GM12878 (cell line): Measurements from ENCODE around the gene SLC16A10. TPM values are rescaled to one million over a fixed set of nuclear protein-coding genes. Genes with fewer than 3 reads are reported as not detected.

Source experiments
- BCL11A ChIP-seq: IDR thresholded peaks from 2 replicates; pipeline ENCODE4 v1.6.1; 2011; ENCODE audit warnings: low read depth, low read length
- BHLHE40 ChIP-seq, 2 experiments: fragments of 450-650 bp in 1 of 2; IDR thresholded peaks; 2 replicates each; pipeline ENCODE4 v1.6.1; 2011 to 2017; ENCODE audit warnings: low read depth in 2 of 2, borderline replicate concordance in 1 of 2, improper control_type of control experiment in 1 of 2, low read length in 1 of 2, mild to moderate bottlenecking in 1 of 2
- DPF2 ChIP-seq: fragments of 450-650 bp; IDR thresholded peaks from 2 replicates; pipeline ENCODE4 v1.6.1; 2017; ENCODE audit warnings: mild to moderate bottlenecking
- E2F8 ChIP-seq: fragments of 450-650 bp; IDR thresholded peaks from 2 replicates; pipeline ENCODE4 v1.6.1; 2018; ENCODE audit warnings: mild to moderate bottlenecking, low read depth, moderate library complexity; ENCODE audit not compliant: partially characterized antibody
- ESRRA ChIP-seq: IDR thresholded peaks from 2 replicates; pipeline ENCODE4 v1.6.1; 2012; ENCODE audit warnings: mild to moderate bottlenecking, low read length, improper control_type of control experiment
- FOXK2 ChIP-seq: fragments of 450-650 bp; IDR thresholded peaks from 2 replicates; pipeline ENCODE4 v1.6.1; 2017; ENCODE audit warnings: mild to moderate bottlenecking, moderate library complexity
- GATAD2B ChIP-seq: fragments of 450-650 bp; conservative IDR thresholded peaks from 2 replicates; pipeline ENCODE4 v1.6.1; 2017; ENCODE audit warnings: low read depth, mild to moderate bottlenecking, moderate library complexity
- IRF4 ChIP-seq: IDR thresholded peaks from 2 replicates; pipeline ENCODE4 v1.6.1; 2011; ENCODE audit warnings: low read depth, low read length
- PAX5 ChIP-seq: IDR thresholded peaks from 2 replicates; pipeline ENCODE4 v1.6.1; 2011; ENCODE audit warnings: low read depth, low read length, borderline replicate concordance
- PML ChIP-seq: IDR thresholded peaks from 2 replicates; pipeline ENCODE4 v1.6.1; 2012; ENCODE audit warnings: low read length, inconsistent platforms
- POLR2AphosphoS2 ChIP-seq: IDR thresholded peaks from 2 replicates; pipeline ENCODE4 v1.6.1; 2011; ENCODE audit warnings: low read depth, mild to moderate bottlenecking, low read length, improper control_type of control experiment, moderate library complexity
- POU2F2 ChIP-seq: IDR thresholded peaks from 3 replicates; pipeline ENCODE4 v1.6.1; 2011; ENCODE audit warnings: low read depth, mild to moderate bottlenecking, low read length, borderline replicate concordance
- PRDM15 ChIP-seq: fragments of 450-650 bp; formaldehyde crosslinking; IDR thresholded peaks from 2 replicates; pipeline ENCODE4 v1.4.0; 2020; ENCODE audit warnings: mild to moderate bottlenecking, moderate library complexity
- SIN3A ChIP-seq: IDR thresholded peaks from 2 replicates; pipeline ENCODE4 v1.6.1; 2012; ENCODE audit warnings: low read depth, low read length, improper control_type of control experiment
- SMAD1 ChIP-seq: fragments of 450-650 bp; IDR thresholded peaks from 2 replicates; pipeline ENCODE4 v1.6.1; 2018; ENCODE audit warnings: mild to moderate bottlenecking, low read depth; ENCODE audit not compliant: partially characterized antibody
- SP1 ChIP-seq: IDR thresholded peaks from one replicate; pipeline ENCODE4 v1.6.1; 2011; ENCODE audit warnings: low read depth, low read length
- TBL1XR1 ChIP-seq: IDR thresholded peaks from 2 replicates; pipeline ENCODE4 v1.6.1; 2012; ENCODE audit warnings: low read depth, low read length, improper control_type of control experiment
- WRNIP1 ChIP-seq: IDR thresholded peaks from 2 replicates; pipeline ENCODE4 v1.6.1; 2011; ENCODE audit warnings: low read depth, low read length, improper control_type of control experiment, borderline replicate concordance
- ZBTB11 ChIP-seq: fragments of 450-650 bp; formaldehyde crosslinking; IDR thresholded peaks from 2 replicates; pipeline ENCODE4 v1.5.0; 2022; ENCODE audit warnings: mild to moderate bottlenecking, missing genetic modification characterization
- ZNF274 ChIP-seq: IDR thresholded peaks from one replicate; pipeline ENCODE4 v1.8.0; 2011; ENCODE audit not compliant: insufficient read length, insufficient read depth
- polyA plus RNA-seq, 11 experiments: library from polyadenylated mRNA; depleted of rRNA in 4 of 11; unstranded in 6 of 11; stranded (reverse) in 5 of 11; fragments of >200 nt; fragmentation: Nextera tagmentation in 4 of 11; fragmentation: Illumina TruSeq in 1 of 11; extraction: Ambion mirVana in 4 of 11; extraction: Trizol in 1 of 11; gene quantifications; 1 replicate in 1 of 11; 2 replicates in 10 of 11; pipeline versions ENCODE4 v1.2.1 to v1.2.3, GENCODE V29; 2011 to 2016; ENCODE audit warnings: inconsistent platforms in 2 of 11, missing spikeins in 2 of 11, low read depth in 1 of 11
- total RNA-seq, 4 experiments: library from RNA; depleted of rRNA in 3 of 4; stranded (reverse); fragments of >200 nt in 3 of 4; fragmentation: Illumina TruSeq in 1 of 4; extraction: Trizol in 1 of 4; gene quantifications; 2 replicates each; pipeline versions ENCODE4 v1.2.1 to v1.2.3, GENCODE V29; 2013 to 2021

Gene SLC16A10
- total and polyA plus RNA-seq, 10 of the 15 experiments (the other 5 are each of a cell fraction or from before 2014, with no cell fraction given), result 2.3 to 19.0 (median 8.0) TPM

- peak; percentile 82; the same call in 1 of the 2 replicates for TF ChIP-seq GATAD2B
- peak; percentile 51; the same call in 1 of the 2 replicates for TF ChIP-seq ZBTB11 (CRISPR knock-in tag)
- TF ChIP-seq POLR2AphosphoS2, result peak; percentile 56; the same call in 1 of the 2 replicates
- no peak for TF ChIP-seq ZNF274
- TF ChIP-seq SP1, result peak; percentile 44
- peak; percentile 92 to 97 for TF ChIP-seq BHLHE40 (IDR thresholded peaks at IDR 0.05; ENCODE audit: borderline replicate concordance in 1 of 2, low read depth in 2 of 2, low read length in 1 of 2)
- peak; percentile 72 for TF ChIP-seq PML
- TF ChIP-seq SIN3A, result peak; percentile 93
- no peak for TF ChIP-seq SMAD1
- TF ChIP-seq WRNIP1, result no peak
- peak; percentile 49; the same call in 1 of the 2 replicates for TF ChIP-seq PAX5
- peak; percentile 87 for TF ChIP-seq DPF2
- TF ChIP-seq ESRRA, result peak; percentile 15; the same call in 1 of the 2 replicates
- TF ChIP-seq POU2F2, result peak; percentile 67; the same call in 1 of the 3 replicates
- peak; percentile 66; the same call in 1 of the 2 replicates for TF ChIP-seq IRF4
- peak; percentile 17; the same call in 1 of the 2 replicates for TF ChIP-seq BCL11A
- TF ChIP-seq E2F8, result no peak
- no peak for TF ChIP-seq TBL1XR1
- no peak for TF ChIP-seq PRDM15 (CRISPR knock-in tag)
- 0 out of 2 replicates have a peak, but pooled peaks have one; percentile 20 for TF ChIP-seq FOXK2
These were observed 172.0 kb downstream of the SLC16A10 start (continued) for GRCh38 chr6:111259089-111259831.
